ENCODE results near the gene HHIPL1.

HHIPL1 gene

DNA sequence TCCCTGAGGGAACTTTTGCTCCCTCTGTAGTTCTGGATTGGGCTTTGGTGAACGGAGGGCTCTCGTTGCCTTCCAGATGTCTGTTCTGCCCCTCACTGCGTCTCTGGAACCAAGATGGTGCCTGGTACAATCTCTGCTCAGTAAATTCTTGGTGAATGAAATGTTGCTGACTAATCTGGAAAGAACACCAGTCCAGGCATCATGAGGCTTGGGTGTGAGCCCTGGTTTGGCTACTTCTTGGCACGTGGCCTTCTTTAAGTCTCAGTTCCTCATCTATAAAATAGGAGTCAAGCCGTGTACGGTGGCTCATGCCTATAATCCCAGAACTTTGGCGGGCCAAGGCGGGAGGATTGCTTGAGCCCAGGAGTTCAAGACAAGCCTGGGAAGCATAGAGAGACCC is 4.3 kb downstream of the HHIPL1 start:
- no peak overlapping the region for H3K4me3 ChIP-seq (ENCODE audit: low read depth, low read length)
- H3K27me3 ChIP-seq (replicated peaks), result no peaks in the 10 kb centered on the region
- in situ Hi-C loops (cut with HindIII; ENCODE audit: low pct_ligation_motif_present, low sequenced_read_pairs), result no loop called here
- no peaks in the 10 kb centered on the region for H3K36me3 ChIP-seq (replicated peaks)
- peak; percentile 30 for DNase-seq
- no peak overlapping the region for H3K27ac ChIP-seq
- TF ChIP-seq, protein P1, sequence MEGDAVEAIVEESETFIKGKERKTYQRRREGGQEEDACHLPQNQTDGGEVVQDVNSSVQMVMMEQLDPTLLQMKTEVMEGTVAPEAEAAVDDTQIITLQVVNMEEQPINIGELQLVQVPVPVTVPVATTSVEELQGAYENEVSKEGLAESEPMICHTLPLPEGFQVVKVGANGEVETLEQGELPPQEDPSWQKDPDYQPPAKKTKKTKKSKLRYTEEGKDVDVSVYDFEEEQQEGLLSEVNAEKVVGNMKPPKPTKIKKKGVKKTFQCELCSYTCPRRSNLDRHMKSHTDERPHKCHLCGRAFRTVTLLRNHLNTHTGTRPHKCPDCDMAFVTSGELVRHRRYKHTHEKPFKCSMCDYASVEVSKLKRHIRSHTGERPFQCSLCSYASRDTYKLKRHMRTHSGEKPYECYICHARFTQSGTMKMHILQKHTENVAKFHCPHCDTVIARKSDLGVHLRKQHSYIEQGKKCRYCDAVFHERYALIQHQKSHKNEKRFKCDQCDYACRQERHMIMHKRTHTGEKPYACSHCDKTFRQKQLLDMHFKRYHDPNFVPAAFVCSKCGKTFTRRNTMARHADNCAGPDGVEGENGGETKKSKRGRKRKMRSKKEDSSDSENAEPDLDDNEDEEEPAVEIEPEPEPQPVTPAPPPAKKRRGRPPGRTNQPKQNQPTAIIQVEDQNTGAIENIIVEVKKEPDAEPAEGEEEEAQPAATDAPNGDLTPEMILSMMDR (IDR thresholded peaks at IDR 0.05; ENCODE audit: low read depth, low read length, missing control alignments), result no peak

DNA sequence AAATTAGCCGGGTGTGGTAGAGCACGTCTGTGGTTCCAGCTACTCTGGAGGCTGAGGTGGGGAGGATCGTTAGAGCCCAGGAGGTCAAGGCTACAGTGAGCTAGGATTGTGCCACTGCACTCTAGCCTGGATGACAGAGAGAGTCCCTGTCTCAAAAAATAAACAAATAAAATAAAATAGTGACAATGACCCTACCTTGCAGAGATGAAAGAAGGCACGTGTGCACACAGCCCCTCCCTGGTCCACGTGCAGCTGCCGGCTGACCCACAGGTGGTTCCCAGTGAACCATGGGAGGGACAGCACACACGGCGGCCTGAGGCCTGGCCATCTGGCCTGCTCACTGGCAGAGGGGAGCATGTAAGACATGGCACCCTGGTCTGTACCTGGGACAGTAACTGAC is 4.7 kb downstream of the HHIPL1 start:
- Histone ChIP-seq H3K36me3 (replicated peaks) (no peaks in the 10 kb centered on the region), H3K27ac (no peak overlapping the region), H3K27me3 (replicated peaks) (no peaks in the 10 kb centered on the region), H3K4me3 (ENCODE audit: low read depth, low read length) (no peak overlapping the region)
- no peak for DNase-seq
- in situ Hi-C loops (cut with HindIII; ENCODE audit: low pct_ligation_motif_present, low sequenced_read_pairs), result no loop called here
- TF ChIP-seq, protein P1 (IDR thresholded peaks at IDR 0.05; ENCODE audit: low read depth, low read length, missing control alignments), result no peak

DNA sequence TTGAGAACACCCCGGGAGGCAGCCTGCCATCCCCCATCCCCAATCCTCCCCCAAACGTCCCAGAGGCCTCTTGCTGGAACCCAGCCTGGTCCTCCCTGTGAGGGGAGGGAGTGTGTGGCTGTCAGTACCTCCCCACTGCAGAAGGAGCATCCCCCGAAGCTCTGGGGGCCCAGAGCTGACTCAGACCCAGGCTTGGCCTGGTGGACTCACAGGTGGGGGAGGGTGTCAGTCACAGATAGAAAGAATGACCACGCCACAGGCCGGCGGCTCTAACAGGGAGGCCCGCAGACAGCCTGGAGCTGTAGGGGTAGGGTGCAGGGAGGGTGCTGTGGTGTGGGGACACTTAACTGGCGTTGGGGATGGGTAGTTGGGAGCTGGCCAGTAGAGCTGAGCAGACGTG is 5.3 kb downstream of the HHIPL1 start:
- TF ChIP-seq, protein P1 (IDR thresholded peaks at IDR 0.05; ENCODE audit: low read depth, low read length, missing control alignments), result no peak
- no peaks in the 10 kb centered on the region for H3K27me3 ChIP-seq (replicated peaks)
- in situ Hi-C loops (cut with HindIII; ENCODE audit: low pct_ligation_motif_present, low sequenced_read_pairs), result no loop called here
- no peak overlapping the region for H3K27ac ChIP-seq
- no peak overlapping the region for H3K4me3 ChIP-seq (ENCODE audit: low read depth, low read length)
- no peak for DNase-seq
- H3K36me3 ChIP-seq (replicated peaks), result no peaks in the 10 kb centered on the region

DNA sequence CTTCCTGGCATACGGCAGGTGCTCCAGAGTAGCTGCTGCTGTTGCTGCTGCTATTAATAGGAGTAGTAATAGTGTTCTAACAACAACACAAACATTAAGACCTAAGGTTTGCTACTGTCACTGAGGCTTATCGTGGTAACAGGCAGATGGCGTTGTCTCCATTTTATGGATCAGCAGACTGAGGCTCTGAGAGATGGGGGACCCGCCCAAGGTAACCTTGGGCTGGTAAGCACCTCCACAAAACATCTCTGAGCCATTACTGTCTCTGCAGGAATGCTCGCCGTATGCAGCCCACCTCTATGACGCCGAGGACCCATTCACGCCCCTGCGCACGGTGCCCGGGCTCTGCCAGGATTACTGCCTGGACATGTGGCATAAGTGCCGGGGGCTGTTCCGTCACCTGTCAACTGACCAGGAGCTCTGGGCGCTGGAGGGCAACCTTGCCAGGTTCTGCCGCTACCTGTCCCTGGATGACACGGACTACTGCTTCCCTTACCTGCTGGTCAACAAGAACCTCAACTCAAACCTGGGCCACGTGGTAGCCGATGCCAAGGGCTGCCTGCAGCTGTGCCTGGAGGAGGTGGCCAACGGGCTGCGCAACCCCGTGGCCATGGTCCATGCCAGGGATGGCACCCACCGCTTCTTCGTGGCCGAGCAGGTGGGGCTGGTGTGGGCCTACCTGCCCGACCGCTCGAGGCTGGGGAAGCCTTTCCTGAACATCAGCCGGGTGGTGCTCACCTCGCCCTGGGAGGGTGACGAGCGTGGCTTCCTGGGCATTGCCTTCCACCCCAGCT is 7.2 kb downstream of the HHIPL1 start:
- TF ChIP-seq, protein P1 (IDR thresholded peaks at IDR 0.05; ENCODE audit: low read depth, low read length, missing control alignments), result no peak
- in situ Hi-C loops (cut with HindIII; ENCODE audit: low pct_ligation_motif_present, low sequenced_read_pairs), result no loop called here
- no peaks in the 10 kb centered on the region for H3K27me3 ChIP-seq (replicated peaks)
- H3K4me3 ChIP-seq (ENCODE audit: low read depth, low read length), result no peak overlapping the region
- no peak overlapping the region for H3K27ac ChIP-seq
- no peak for DNase-seq
- H3K36me3 ChIP-seq (replicated peaks), result no peaks in the 10 kb centered on the region

DNA sequence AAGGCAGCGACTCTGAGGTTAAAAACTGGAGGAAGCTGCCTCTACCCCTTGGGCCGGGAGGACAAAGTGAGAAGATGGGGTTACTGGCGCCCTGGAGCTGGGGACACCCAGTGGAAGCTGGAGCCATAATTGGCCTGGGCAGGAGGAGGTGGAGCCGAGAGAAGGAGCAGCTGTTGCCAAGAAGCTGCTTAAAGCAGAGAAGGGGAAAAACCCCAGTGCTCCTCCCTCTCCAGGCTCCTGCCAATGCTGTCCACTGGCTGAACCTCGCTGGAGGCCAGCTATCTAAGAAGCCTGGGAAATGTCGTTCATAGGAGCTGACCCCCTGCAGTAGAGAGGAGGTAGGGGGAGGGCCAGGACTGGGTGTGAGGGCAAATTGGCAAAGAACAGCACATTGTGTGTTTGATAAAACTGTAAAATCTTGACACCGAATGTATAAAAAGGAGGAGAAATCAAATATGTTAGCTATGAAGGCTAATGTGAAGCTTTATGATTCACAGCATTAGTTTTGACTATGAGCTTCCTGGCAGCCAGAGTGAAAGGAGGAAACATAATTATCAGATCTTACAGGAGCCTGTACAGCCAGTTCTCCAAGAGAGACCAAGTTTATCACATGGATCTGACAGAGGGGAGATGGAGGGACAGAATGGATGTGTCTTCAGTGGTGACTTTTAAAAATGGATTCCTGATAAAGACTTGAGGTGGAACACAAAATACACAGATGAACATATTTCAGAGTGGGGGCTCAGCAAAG is 9.5 kb downstream of the HHIPL1 start:
- peak; percentile 61 for DNase-seq
- TF ChIP-seq, protein P1 (IDR thresholded peaks at IDR 0.05; ENCODE audit: low read depth, low read length, missing control alignments), result no peak
- in situ Hi-C loops (cut with HindIII; ENCODE audit: low pct_ligation_motif_present, low sequenced_read_pairs), result no loop called here
- Histone ChIP-seq H3K36me3 (replicated peaks) (no peaks in the 10 kb centered on the region), H3K27me3 (replicated peaks) (peaks cover 12% of the 10 kb centered on the region), H3K4me3 (ENCODE audit: low read depth, low read length) (no peak overlapping the region), H3K27ac (no peak overlapping the region)
